ENCODE measurements around the gene FAM131A. TPM values are rescaled to one million over a fixed set of nuclear protein-coding genes. Genes with fewer than 3 reads are reported as not detected.

The FAM131A gene
- total and polyA plus RNA-seq, 4 donors: 35.4 to 57.3 (median 46.9) TPM

DNA sequence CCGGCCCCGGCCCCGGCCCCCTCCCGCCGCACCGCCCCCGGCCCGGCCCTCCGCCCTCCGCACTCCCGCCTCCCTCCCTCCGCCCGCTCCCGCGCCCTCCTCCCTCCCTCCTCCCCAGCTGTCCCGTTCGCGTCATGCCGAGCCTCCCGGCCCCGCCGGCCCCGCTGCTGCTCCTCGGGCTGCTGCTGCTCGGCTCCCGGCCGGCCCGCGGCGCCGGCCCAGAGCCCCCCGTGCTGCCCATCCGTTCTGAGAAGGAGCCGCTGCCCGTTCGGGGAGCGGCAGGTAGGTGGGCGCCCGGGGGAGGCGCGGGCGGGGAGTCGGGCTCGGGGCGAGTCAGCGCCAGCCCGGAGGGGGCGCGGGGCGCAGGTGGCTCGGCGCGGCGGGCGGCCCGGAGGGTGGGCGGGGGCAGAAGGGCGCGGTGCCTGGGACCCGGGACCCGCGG lies 42.8 kb downstream of the FAM131A start:
- H3K36me3 ChIP-seq (ENCODE audit: control insufficient read depth, insufficient read depth, low read length): peaks cover 31% of the 10 kb centered on the region
- no peaks in the 10 kb centered on the region for H3K9me3 ChIP-seq (ENCODE audit: control insufficient read depth, insufficient read depth, low read length)
- peak in 2 of 6 donors; percentile 74 to 82 for DNase-seq (ENCODE audit: low read depth in 4 of 6, low spot score in 6 of 6)
- peaks cover 14% of the 10 kb centered on the region for H3K27me3 ChIP-seq (ENCODE audit: control insufficient read depth, insufficient read depth, low read length)
- no peak overlapping the region for H3K4me3 ChIP-seq (ENCODE audit: low read depth, low read length)
- 0% methylated on average over 47 of the region's 62 CpGs for WGBS (ENCODE audit: insufficient coverage)
- peaks cover 30% of the 10 kb centered on the region for H3K4me1 ChIP-seq (ENCODE audit: control insufficient read depth, insufficient read depth, low read length)
- H3K27ac ChIP-seq (ENCODE audit: low read depth, low read length): no peak overlapping the region

DNA sequence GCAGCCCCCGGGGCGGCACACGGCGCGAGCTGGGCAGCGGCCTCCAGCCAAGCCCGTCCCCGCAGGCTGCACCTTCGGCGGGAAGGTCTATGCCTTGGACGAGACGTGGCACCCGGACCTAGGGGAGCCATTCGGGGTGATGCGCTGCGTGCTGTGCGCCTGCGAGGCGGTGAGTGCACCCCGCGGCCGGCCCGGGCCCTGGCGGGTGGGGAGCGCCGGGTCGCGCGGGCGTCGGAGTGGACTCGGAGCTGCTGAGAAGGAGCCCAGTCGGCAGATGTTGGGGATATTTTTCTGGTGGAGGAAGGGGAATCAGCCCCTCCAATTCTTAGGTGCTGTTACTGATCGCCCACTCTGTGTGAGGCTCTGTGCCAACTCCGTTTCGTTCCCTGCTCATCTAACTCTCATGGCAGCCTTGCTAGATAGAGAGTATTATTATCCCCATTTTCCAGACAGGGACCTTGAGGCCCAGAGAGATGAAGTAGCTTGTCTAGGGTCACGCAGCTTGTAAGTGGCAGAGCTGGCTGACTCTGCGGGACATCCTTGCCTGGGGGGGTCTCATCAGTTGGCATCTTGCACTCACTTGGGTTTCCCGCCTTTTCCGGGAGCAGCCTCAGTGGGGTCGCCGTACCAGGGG lies 43.3 kb downstream of the FAM131A start:
- no peak overlapping the region for H3K27ac ChIP-seq (ENCODE audit: low read depth, low read length)
- WGBS (ENCODE audit: insufficient coverage): 5% methylated on average over 36 of the region's 42 CpGs
- peaks cover 31% of the 10 kb centered on the region for H3K36me3 ChIP-seq (ENCODE audit: control insufficient read depth, insufficient read depth, low read length)
- H3K4me3 ChIP-seq (ENCODE audit: low read depth, low read length): peak overlapping the region; percentile 12
- peak in 2 of 6 donors; percentile 44 to 58 for DNase-seq (ENCODE audit: low read depth in 4 of 6, low spot score in 6 of 6)
- peaks cover 30% of the 10 kb centered on the region for H3K4me1 ChIP-seq (ENCODE audit: control insufficient read depth, insufficient read depth, low read length)
- H3K27me3 ChIP-seq (ENCODE audit: control insufficient read depth, insufficient read depth, low read length): peaks cover 14% of the 10 kb centered on the region
- no peaks in the 10 kb centered on the region for H3K9me3 ChIP-seq (ENCODE audit: control insufficient read depth, insufficient read depth, low read length)

DNA sequence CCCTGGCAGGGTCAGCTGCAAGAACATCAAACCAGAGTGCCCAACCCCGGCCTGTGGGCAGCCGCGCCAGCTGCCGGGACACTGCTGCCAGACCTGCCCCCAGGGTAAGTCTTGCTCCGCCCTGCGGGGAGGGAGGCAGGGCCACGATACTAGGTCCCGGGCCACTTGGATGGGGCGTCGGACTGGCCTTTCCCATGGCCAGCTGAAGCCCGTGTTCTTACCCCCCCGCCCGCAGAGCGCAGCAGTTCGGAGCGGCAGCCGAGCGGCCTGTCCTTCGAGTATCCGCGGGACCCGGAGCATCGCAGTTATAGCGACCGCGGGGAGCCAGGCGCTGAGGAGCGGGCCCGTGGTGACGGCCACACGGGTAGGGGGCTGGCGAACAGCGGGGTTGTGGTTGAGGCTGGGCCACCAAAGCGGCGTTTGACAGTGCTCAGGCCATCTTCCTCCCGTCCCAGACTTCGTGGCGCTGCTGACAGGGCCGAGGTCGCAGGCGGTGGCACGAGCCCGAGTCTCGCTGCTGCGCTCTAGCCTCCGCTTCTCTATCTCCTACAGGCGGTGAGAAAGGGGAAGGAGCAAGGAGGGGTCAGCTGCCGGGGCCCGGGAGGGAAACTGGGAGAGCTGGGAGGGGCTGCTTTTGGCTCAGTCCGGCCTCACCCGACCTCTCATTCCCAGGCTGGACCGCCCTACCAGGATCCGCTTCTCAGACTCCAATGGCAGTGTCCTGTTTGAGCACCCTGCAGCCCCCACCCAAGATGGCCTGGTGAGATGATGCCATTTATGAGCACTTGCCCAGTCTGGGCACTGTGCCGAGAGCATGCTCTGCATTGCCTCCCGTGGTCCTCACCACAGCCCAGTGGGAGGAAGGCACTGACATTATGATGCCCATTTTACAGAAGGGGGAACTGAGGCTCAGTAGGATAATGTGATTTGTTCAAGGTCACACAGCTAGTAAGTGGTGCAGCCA lies 44.1 kb downstream of the FAM131A start:
- H3K9me3 ChIP-seq (ENCODE audit: control insufficient read depth, insufficient read depth, low read length): no peaks in the 10 kb centered on the region
- H3K27ac ChIP-seq (ENCODE audit: low read depth, low read length): no peak overlapping the region
- peaks cover 39% of the 10 kb centered on the region for H3K36me3 ChIP-seq (ENCODE audit: control insufficient read depth, insufficient read depth, low read length)
- H3K4me3 ChIP-seq (ENCODE audit: low read depth, low read length): peak overlapping the region; percentile 12
- 21% methylated on average over 43 of the region's 55 CpGs for WGBS (ENCODE audit: insufficient coverage)
- H3K27me3 ChIP-seq (ENCODE audit: control insufficient read depth, insufficient read depth, low read length): peaks cover 14% of the 10 kb centered on the region
- DNase-seq (ENCODE audit: low read depth in 4 of 6, low spot score in 6 of 6): peak in 2 of 6 donors; percentile 23
- peaks cover 30% of the 10 kb centered on the region for H3K4me1 ChIP-seq (ENCODE audit: control insufficient read depth, insufficient read depth, low read length)

DNA sequence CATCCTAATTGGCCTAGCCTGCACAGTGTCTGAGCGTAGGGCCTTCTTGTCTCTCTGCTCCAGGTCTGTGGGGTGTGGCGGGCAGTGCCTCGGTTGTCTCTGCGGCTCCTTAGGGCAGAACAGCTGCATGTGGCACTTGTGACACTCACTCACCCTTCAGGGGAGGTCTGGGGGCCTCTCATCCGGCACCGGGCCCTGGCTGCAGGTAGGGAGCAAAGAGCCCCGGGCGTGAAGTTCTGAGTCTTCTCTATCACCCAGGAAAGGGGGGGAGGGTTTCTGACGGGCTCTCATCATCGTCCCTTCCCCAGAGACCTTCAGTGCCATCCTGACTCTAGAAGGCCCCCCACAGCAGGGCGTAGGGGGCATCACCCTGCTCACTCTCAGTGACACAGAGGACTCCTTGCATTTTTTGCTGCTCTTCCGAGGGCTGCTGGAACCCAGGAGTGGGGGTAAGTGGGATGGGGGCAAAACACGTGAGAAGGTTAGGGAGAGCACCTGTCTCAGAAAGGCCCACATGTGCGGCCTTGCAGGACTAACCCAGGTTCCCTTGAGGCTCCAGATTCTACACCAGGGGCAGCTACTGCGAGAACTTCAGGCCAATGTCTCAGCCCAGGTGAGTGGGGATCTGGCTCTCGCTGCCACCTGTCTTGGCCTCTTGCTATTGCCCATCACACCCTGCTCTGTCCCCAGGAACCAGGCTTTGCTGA lies 45.1 kb downstream of the FAM131A start:
- no peak overlapping the region for H3K27ac ChIP-seq (ENCODE audit: low read depth, low read length)

GRCh38 chr3:184383033-184383740 lies 45.8 kb downstream of the FAM131A start:
- Histone ChIP-seq H3K36me3 (ENCODE audit: control insufficient read depth, insufficient read depth, low read length) (peaks cover 54% of the 10 kb centered on the region), H3K27ac (ENCODE audit: low read depth, low read length) (no peak overlapping the region), H3K9me3 (ENCODE audit: control insufficient read depth, insufficient read depth, low read length) (no peaks in the 10 kb centered on the region), H3K27me3 (ENCODE audit: control insufficient read depth, insufficient read depth, low read length) (peaks cover 11% of the 10 kb centered on the region), H3K4me1 (ENCODE audit: control insufficient read depth, insufficient read depth, low read length) (peaks cover 22% of the 10 kb centered on the region), H3K4me3 (ENCODE audit: low read depth, low read length) (no peak overlapping the region)
- DNase-seq (ENCODE audit: low read depth in 4 of 6, low spot score in 6 of 6): no peak
- WGBS (ENCODE audit: insufficient coverage): 92% methylated on average over 12 of the region's 15 CpGs

More for the DNA sequence above, 45.1 kb downstream of the FAM131A start:
- WGBS (ENCODE audit: insufficient coverage): 93% methylated on average over 9 of the region's 16 CpGs
- peaks cover 11% of the 10 kb centered on the region for H3K27me3 ChIP-seq (ENCODE audit: control insufficient read depth, insufficient read depth, low read length)
- no peaks in the 10 kb centered on the region for H3K9me3 ChIP-seq (ENCODE audit: control insufficient read depth, insufficient read depth, low read length)
- H3K36me3 ChIP-seq (ENCODE audit: control insufficient read depth, insufficient read depth, low read length): peaks cover 49% of the 10 kb centered on the region
- no peak overlapping the region for H3K4me3 ChIP-seq (ENCODE audit: low read depth, low read length)
- DNase-seq (ENCODE audit: low read depth in 4 of 6, low spot score in 6 of 6): no peak
- H3K4me1 ChIP-seq (ENCODE audit: control insufficient read depth, insufficient read depth, low read length): peaks cover 28% of the 10 kb centered on the region

GRCh38 chr3:184384342-184384741 lies 46.9 kb downstream of the FAM131A start:
- H3K36me3 ChIP-seq (ENCODE audit: control insufficient read depth, insufficient read depth, low read length): peaks cover 65% of the 10 kb centered on the region
- H3K4me3 ChIP-seq (ENCODE audit: low read depth, low read length): no peak overlapping the region
- no peaks in the 10 kb centered on the region for H3K9me3 ChIP-seq (ENCODE audit: control insufficient read depth, insufficient read depth, low read length)
- H3K4me1 ChIP-seq (ENCODE audit: control insufficient read depth, insufficient read depth, low read length): peaks cover 15% of the 10 kb centered on the region
- 87% methylated on average over 9 of the region's 9 CpGs for WGBS (ENCODE audit: insufficient coverage)
- DNase-seq (ENCODE audit: low read depth in 4 of 6, low spot score in 6 of 6): no peak
- H3K27me3 ChIP-seq (ENCODE audit: control insufficient read depth, insufficient read depth, low read length): peaks cover 11% of the 10 kb centered on the region
- H3K27ac ChIP-seq (ENCODE audit: low read depth, low read length): no peak overlapping the region

DNA sequence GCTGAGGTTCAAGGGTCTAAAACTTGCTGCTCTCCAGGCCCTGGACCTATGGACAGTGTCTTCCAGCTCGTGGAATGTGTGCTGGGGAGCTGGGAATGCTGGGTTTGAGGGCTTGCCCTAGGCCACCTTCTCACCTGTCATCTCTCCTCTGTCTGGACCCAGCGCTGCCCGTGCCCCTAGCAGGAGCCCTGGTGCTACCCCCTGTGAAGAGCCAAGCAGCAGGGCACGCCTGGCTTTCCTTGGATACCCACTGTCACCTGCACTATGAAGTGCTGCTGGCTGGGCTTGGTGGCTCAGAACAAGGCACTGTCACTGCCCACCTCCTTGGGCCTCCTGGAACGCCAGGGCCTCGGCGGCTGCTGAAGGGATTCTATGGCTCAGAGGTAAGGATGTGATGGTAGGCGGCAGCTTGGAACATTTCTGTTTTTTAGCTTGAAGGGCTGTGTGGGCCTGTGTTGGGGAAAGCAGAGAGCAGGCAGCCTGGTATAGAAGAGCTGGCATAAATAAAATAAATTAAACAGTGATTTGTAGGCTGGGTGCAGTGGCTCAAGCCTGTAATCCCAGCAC lies 47.5 kb downstream of the FAM131A start:
- no peak overlapping the region for H3K27ac ChIP-seq (ENCODE audit: low read depth, low read length)
- peaks cover 9% of the 10 kb centered on the region for H3K27me3 ChIP-seq (ENCODE audit: control insufficient read depth, insufficient read depth, low read length)
- DNase-seq (ENCODE audit: low read depth in 4 of 6, low spot score in 6 of 6): no peak
- 98% methylated on average over 5 of the region's 8 CpGs for WGBS (ENCODE audit: insufficient coverage)
- H3K9me3 ChIP-seq (ENCODE audit: control insufficient read depth, insufficient read depth, low read length): no peaks in the 10 kb centered on the region
- H3K4me3 ChIP-seq (ENCODE audit: low read depth, low read length): no peak overlapping the region
- peaks cover 13% of the 10 kb centered on the region for H3K4me1 ChIP-seq (ENCODE audit: control insufficient read depth, insufficient read depth, low read length)
- peaks cover 71% of the 10 kb centered on the region for H3K36me3 ChIP-seq (ENCODE audit: control insufficient read depth, insufficient read depth, low read length)

DNA sequence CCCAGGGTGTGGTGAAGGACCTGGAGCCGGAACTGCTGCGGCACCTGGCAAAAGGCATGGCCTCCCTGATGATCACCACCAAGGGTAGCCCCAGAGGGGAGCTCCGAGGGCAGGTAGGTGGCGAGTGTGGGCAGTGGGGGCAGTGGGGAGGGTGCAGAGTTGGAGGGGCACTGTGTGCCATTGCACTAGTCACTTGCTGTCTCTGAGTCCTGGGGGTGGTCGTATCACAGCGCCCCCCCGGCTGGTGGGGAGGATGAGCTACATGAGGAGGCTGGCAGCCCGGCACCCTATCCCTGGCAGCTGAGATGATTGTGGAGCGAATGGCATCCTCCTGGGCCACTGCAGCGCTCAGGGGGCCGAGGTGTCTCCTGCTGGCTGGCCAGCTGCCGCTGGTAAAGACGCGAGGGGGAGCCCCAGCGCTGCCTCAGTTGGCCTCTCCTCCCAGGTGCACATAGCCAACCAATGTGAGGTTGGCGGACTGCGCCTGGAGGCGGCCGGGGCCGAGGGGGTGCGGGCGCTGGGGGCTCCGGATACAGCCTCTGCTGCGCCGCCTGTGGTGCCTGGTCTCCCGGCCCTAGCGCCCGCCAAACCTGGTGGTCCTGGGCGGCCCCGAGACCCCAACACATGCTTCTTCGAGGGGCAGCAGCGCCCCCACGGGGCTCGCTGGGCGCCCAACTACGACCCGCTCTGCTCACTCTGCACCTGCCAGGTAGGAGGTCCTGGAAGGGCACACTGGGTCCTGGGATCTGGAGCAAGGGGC lies 48.8 kb downstream of the FAM131A start:
- Histone ChIP-seq H3K27me3 (ENCODE audit: control insufficient read depth, insufficient read depth, low read length) (peaks cover 2% of the 10 kb centered on the region), H3K27ac (ENCODE audit: low read depth, low read length) (no peak overlapping the region), H3K36me3 (ENCODE audit: control insufficient read depth, insufficient read depth, low read length) (peaks cover 72% of the 10 kb centered on the region), H3K4me3 (ENCODE audit: low read depth, low read length) (no peak overlapping the region), H3K4me1 (ENCODE audit: control insufficient read depth, insufficient read depth, low read length) (peaks cover 8% of the 10 kb centered on the region), H3K9me3 (ENCODE audit: control insufficient read depth, insufficient read depth, low read length) (no peaks in the 10 kb centered on the region)
- WGBS (ENCODE audit: insufficient coverage): 53% methylated on average over 37 of the region's 37 CpGs
- no peak for DNase-seq (ENCODE audit: low read depth in 4 of 6, low spot score in 6 of 6)
